NCI-H2171 (cell line): Measurements from ENCODE around the gene RAP2B.

Experiments
- DNase-seq: peaks from one replicate; lab custom pipeline; 2025; lab: John Stamatoyannopoulos, UW

Gene RAP2B

GRCh38 chr3:153160451-153161137 lies 1.4 kb upstream of the RAP2B start:
- DNase-seq, result no peak

- DNase-seq, result peak; percentile 22
Observed at GRCh38 chr3:153161138-153161713, 800 bp upstream of the RAP2B start.

- no peak for DNase-seq
Observed at GRCh38 chr3:153162513-153163392, 727 bp downstream of the RAP2B start.

GRCh38 chr3:153163393-153163724 lies 1.3 kb downstream of the RAP2B start:
- no peak for DNase-seq

GRCh38 chr3:153163756-153164550 lies 1.9 kb downstream of the RAP2B start:
- no peak for DNase-seq

GRCh38 chr3:153165261-153165681 lies 3.2 kb downstream of the RAP2B start:
- DNase-seq, result no peak

- no peak for DNase-seq
Observed at GRCh38 chr3:153166206-153166605, 4.2 kb downstream of the RAP2B start.

GRCh38 chr3:153166796-153167195 lies 4.8 kb downstream of the RAP2B start:
- DNase-seq, result no peak

GRCh38 chr3:153169793-153170383 lies 7.9 kb downstream of the RAP2B start:
- DNase-seq, result no peak

- no peak for DNase-seq
Observed at GRCh38 chr3:153171256-153171655, 9.2 kb downstream of the RAP2B start.

- no peak for DNase-seq
Observed at GRCh38 chr3:153171918-153172317, 9.9 kb downstream of the RAP2B start.

GRCh38 chr3:153172796-153173757 lies 11.1 kb downstream of the RAP2B start:
- DNase-seq, result no peak

GRCh38 chr3:153173758-153174516 lies 11.9 kb downstream of the RAP2B start:
- no peak for DNase-seq

GRCh38 chr3:153176197-153176596 lies 14.2 kb downstream of the RAP2B start:
- no peak for DNase-seq

- no peak for DNase-seq
Observed at GRCh38 chr3:153180860-153181372, 18.9 kb downstream of the RAP2B start.

- DNase-seq, result no peak
Observed at GRCh38 chr3:153182501-153183293, 20.7 kb downstream of the RAP2B start.

- DNase-seq, result no peak
Observed at GRCh38 chr3:153190923-153191322, 28.9 kb downstream of the RAP2B start.

- no peak for DNase-seq
Observed at GRCh38 chr3:153192327-153192726, 30.3 kb downstream of the RAP2B start.
